GM18858 (cell line): Measurements from ENCODE around the gene ARL8B.

Source experiments
- ATAC-seq: cut with Tn5 transposase; IDR thresholded peaks from one replicate; pipeline ENCODE4 v1.9.1; 2021; ENCODE audit not compliant: unreplicated experiment

Gene ARL8B

GRCh38 chr3:5205165-5205941, 83.3 kb downstream of the ARL8B start:
- peak; percentile 98 for ATAC-seq

GRCh38 chr3:5210926-5211325, 88.8 kb downstream of the ARL8B start:
- no peak for ATAC-seq

- ATAC-seq: no peak
These were observed 90.8 kb downstream of the ARL8B start for GRCh38 chr3:5212628-5213573.

GRCh38 chr3:5213574-5213966, 91.5 kb downstream of the ARL8B start:
- no peak for ATAC-seq

- ATAC-seq: no peak
These were observed 92.3 kb downstream of the ARL8B start for GRCh38 chr3:5214352-5214751.

GRCh38 chr3:5217824-5218595, 95.9 kb downstream of the ARL8B start:
- ATAC-seq: no peak

- no peak for ATAC-seq
These were observed 96.7 kb downstream of the ARL8B start for GRCh38 chr3:5218815-5219214.

GRCh38 chr3:5219216-5219615, 97.1 kb downstream of the ARL8B start:
- no peak for ATAC-seq

GRCh38 chr3:5220193-5220592, 98.1 kb downstream of the ARL8B start:
- no peak for ATAC-seq

- ATAC-seq: no peak
These were observed 98.8 kb downstream of the ARL8B start for GRCh38 chr3:5220667-5221431.

GRCh38 chr3:5221701-5222100, 99.6 kb downstream of the ARL8B start:
- ATAC-seq: no peak

- no peak for ATAC-seq
These were observed 100.4 kb downstream of the ARL8B start for GRCh38 chr3:5222283-5223005.

GRCh38 chr3:5226783-5227182, 104.7 kb downstream of the ARL8B start:
- ATAC-seq: peak; percentile 47

GRCh38 chr3:5227812-5228211, 105.7 kb downstream of the ARL8B start:
- ATAC-seq: no peak

- ATAC-seq: no peak
These were observed 107.3 kb downstream of the ARL8B start for GRCh38 chr3:5229414-5229813.
